ENCODE data around the gene LSG1.

DNA sequence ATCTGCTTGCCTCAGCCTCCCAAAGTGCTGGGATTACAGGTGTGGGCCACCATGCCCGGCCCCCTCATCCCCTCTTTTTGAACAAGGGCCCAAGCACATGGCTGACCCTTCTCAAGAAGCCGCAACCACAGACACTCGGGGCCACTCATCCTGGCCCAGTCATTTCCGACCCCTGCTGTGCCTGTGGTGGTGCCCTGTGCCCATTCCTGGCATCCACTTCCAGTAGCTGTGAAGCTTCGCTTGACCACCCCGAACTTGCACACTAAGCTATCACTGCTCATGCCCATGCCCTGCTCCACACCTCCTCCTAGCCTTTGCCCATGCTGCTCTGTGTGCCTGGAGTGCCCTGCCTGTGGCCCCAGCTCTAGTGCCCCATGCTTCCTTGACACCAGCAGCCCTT lies 47.0 kb downstream of the LSG1 start:
- no peak for TF ChIP-seq EZH2 (IDR thresholded peaks at IDR 0.05; ENCODE audit: borderline replicate concordance, low read length)
- TF ChIP-seq, protein P1, sequence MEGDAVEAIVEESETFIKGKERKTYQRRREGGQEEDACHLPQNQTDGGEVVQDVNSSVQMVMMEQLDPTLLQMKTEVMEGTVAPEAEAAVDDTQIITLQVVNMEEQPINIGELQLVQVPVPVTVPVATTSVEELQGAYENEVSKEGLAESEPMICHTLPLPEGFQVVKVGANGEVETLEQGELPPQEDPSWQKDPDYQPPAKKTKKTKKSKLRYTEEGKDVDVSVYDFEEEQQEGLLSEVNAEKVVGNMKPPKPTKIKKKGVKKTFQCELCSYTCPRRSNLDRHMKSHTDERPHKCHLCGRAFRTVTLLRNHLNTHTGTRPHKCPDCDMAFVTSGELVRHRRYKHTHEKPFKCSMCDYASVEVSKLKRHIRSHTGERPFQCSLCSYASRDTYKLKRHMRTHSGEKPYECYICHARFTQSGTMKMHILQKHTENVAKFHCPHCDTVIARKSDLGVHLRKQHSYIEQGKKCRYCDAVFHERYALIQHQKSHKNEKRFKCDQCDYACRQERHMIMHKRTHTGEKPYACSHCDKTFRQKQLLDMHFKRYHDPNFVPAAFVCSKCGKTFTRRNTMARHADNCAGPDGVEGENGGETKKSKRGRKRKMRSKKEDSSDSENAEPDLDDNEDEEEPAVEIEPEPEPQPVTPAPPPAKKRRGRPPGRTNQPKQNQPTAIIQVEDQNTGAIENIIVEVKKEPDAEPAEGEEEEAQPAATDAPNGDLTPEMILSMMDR (IDR thresholded peaks at IDR 0.05; ENCODE audit: low read length) = no peak

Data from OCI-LY1 (cell line).